ENCODE results near the gene ZMYND11.
"Not testable (repeated sequence)": the region's sequence is repeated elsewhere in the genome, so short reads cannot be mapped to it uniquely, and the experiment has no call there.

ZMYND11 gene

GRCh38 chr10:134247-135131 lies 766 bp upstream of the ZMYND11 start:
- DNase-seq = no peak

GRCh38 chr10:135601-136464 lies 578 bp downstream of the ZMYND11 start:
- DNase-seq = no peak

- no peak for DNase-seq
Measured at GRCh38 chr10:136465-136762, 1.2 kb downstream of the ZMYND11 start.

- DNase-seq = no peak
Measured at GRCh38 chr10:137031-137430, 1.8 kb downstream of the ZMYND11 start.

- no peak for DNase-seq
Measured at GRCh38 chr10:137606-138005, 2.4 kb downstream of the ZMYND11 start.

- DNase-seq = no peak
Measured at GRCh38 chr10:142371-142770, 7.1 kb downstream of the ZMYND11 start.

- no peak for DNase-seq
Measured at GRCh38 chr10:152915-153314, 17.7 kb downstream of the ZMYND11 start.

GRCh38 chr10:154348-154747 lies 19.1 kb downstream of the ZMYND11 start:
- DNase-seq = no peak

GRCh38 chr10:167383-167782 lies 32.1 kb downstream of the ZMYND11 start:
- DNase-seq = no peak

GRCh38 chr10:173741-174140 lies 38.5 kb downstream of the ZMYND11 start:
- no peak for DNase-seq

- no peak for DNase-seq
Measured at GRCh38 chr10:176677-177076, 41.4 kb downstream of the ZMYND11 start.

GRCh38 chr10:178208-178607 lies 43.0 kb downstream of the ZMYND11 start:
- DNase-seq = peak; percentile 0

- DNase-seq = no peak
Measured at GRCh38 chr10:178723-179122, 43.5 kb downstream of the ZMYND11 start.

GRCh38 chr10:182441-183201 lies 47.4 kb downstream of the ZMYND11 start:
- no peak for DNase-seq

- no peak for DNase-seq
Measured at GRCh38 chr10:184174-184573, 48.9 kb downstream of the ZMYND11 start.

- no peak for DNase-seq
Measured at GRCh38 chr10:184911-185310, 49.7 kb downstream of the ZMYND11 start.

- not testable (repeated sequence) for DNase-seq
Measured at GRCh38 chr10:185571-185970, 50.3 kb downstream of the ZMYND11 start.

GRCh38 chr10:186911-187310 lies 51.7 kb downstream of the ZMYND11 start:
- DNase-seq = no peak

- no peak for DNase-seq
Measured at GRCh38 chr10:188546-188945, 53.3 kb downstream of the ZMYND11 start.

GRCh38 chr10:190216-190615 lies 55.0 kb downstream of the ZMYND11 start:
- no peak for DNase-seq

- no peak for DNase-seq
Measured at GRCh38 chr10:191703-192518, 56.7 kb downstream of the ZMYND11 start.

GRCh38 chr10:194281-194680 lies 59.0 kb downstream of the ZMYND11 start:
- DNase-seq = no peak

- no peak for DNase-seq
Measured at GRCh38 chr10:200405-200804, 65.2 kb downstream of the ZMYND11 start.
